SK-N-SH treated with all-trans-retinoic acid at 6 μM for 48 hours (cell line): ENCODE measurements around the gene XAB2.

Experiments
- ATAC-seq: fragments of 200-7000 bp; cut with Tn5 transposase; 3 replicates; pipeline ENCODE4 v1.9.1; 2020; ENCODE audit warnings: mild to moderate bottlenecking, moderate library complexity
- ARNTL ChIP-seq: fragments of 450-650 bp; formaldehyde crosslinking; IDR thresholded peaks from 2 replicates; pipeline ENCODE4 v1.5.0; 2020; ENCODE audit warnings: low read depth, mild to moderate bottlenecking, moderate library complexity, borderline replicate concordance
- BACH2 ChIP-seq: fragments of 250-450 bp; sonication (Bioruptor Pico); IDR thresholded peaks from 2 replicates; pipeline ENCODE4 v1.9.0; 2021; ENCODE audit warnings: mild to moderate bottlenecking, borderline replicate concordance
- CREB5 ChIP-seq: fragments of 250-450 bp; sonication (Bioruptor Pico); IDR thresholded peaks from 2 replicates; pipeline ENCODE4 v1.5.1; 2020; ENCODE audit warnings: low read depth, mild to moderate bottlenecking, moderate library complexity
- CSDC2 ChIP-seq: fragments of 250-450 bp; sonication (Bioruptor Pico); IDR thresholded peaks from 2 replicates; pipeline ENCODE4 v1.5.0; 2020; ENCODE audit warnings: mild to moderate bottlenecking, moderate library complexity
- GLIS3 ChIP-seq: fragments of 250-450 bp; sonication (Bioruptor Pico); IDR thresholded peaks from 2 replicates; pipeline ENCODE4 v1.5.0; 2020; ENCODE audit warnings: mild to moderate bottlenecking, moderate library complexity
- ISL1 ChIP-seq: fragments of 250-450 bp; sonication (Bioruptor Pico); IDR thresholded peaks from 2 replicates; pipeline ENCODE4 v2.1.2; 2022; ENCODE audit warnings: mild to moderate bottlenecking, moderate library complexity
- OSR1 ChIP-seq: fragments of 250-450 bp; sonication (Bioruptor Pico); IDR thresholded peaks from 2 replicates; pipeline ENCODE4 v1.8.0; 2022; ENCODE audit warnings: moderate library complexity, mild to moderate bottlenecking, inconsistent platforms
- PATZ1 ChIP-seq: fragments of 250-450 bp; sonication (Bioruptor Pico); IDR thresholded peaks from 2 replicates; pipeline ENCODE4 v1.8.0; 2020; ENCODE audit warnings: mild to moderate bottlenecking, moderate library complexity, borderline replicate concordance
- POU6F1 ChIP-seq: fragments of 250-450 bp; sonication (Bioruptor Pico); IDR thresholded peaks from 2 replicates; pipeline ENCODE4 v1.8.0; 2021; ENCODE audit warnings: low read depth, mild to moderate bottlenecking, moderate library complexity, borderline replicate concordance
- PPARA ChIP-seq: fragments of 250-450 bp; sonication (Bioruptor Pico); IDR thresholded peaks from 2 replicates; pipeline ENCODE4 v1.5.0; 2020; ENCODE audit warnings: mild to moderate bottlenecking, borderline replicate concordance
- RARB ChIP-seq: fragments of 250-450 bp; sonication (Bioruptor Pico); IDR thresholded peaks from 2 replicates; pipeline ENCODE4 v1.8.0; 2021; ENCODE audit warnings: mild to moderate bottlenecking, moderate library complexity
- SNAI2 ChIP-seq: fragments of 250-450 bp; sonication (Bioruptor Pico); IDR thresholded peaks from 2 replicates; pipeline ENCODE4 v1.5.0; 2020; ENCODE audit warnings: mild to moderate bottlenecking, moderate library complexity
- TCF4 ChIP-seq: fragments of 250-450 bp; sonication (Bioruptor Pico); IDR thresholded peaks from 2 replicates; pipeline ENCODE4 v1.8.0; 2021; ENCODE audit warnings: mild to moderate bottlenecking, moderate library complexity, borderline replicate concordance
- ZC3H10 ChIP-seq: fragments of 250-450 bp; sonication (Bioruptor Pico); IDR thresholded peaks from 2 replicates; pipeline ENCODE4 v1.5.1; 2021; ENCODE audit warnings: mild to moderate bottlenecking, moderate library complexity
- ZFP3 ChIP-seq: fragments of 250-450 bp; sonication (Bioruptor Pico); IDR thresholded peaks from 2 replicates; pipeline ENCODE4 v1.5.0; 2020; ENCODE audit warnings: mild to moderate bottlenecking, moderate library complexity
- ZFP30 ChIP-seq: fragments of 450-650 bp; formaldehyde crosslinking; IDR thresholded peaks from 2 replicates; pipeline ENCODE4 v1.5.0; 2022; ENCODE audit warnings: mild to moderate bottlenecking, moderate library complexity
- ZNF70 ChIP-seq: fragments of 450-650 bp; formaldehyde crosslinking; IDR thresholded peaks from 2 replicates; pipeline ENCODE4 v1.5.0; 2020; ENCODE audit warnings: mild to moderate bottlenecking, moderate library complexity
- ZNF8 ChIP-seq: fragments of 450-650 bp; formaldehyde crosslinking; IDR thresholded peaks from 2 replicates; pipeline ENCODE4 v1.5.0; 2020; ENCODE audit warnings: mild to moderate bottlenecking, moderate library complexity
- TF ChIP-seq, protein P1 (sequence below): fragments of 250-450 bp; sonication (Bioruptor Pico); IDR thresholded peaks from 2 replicates; pipeline ENCODE4 v1.5.1; 2021; ENCODE audit warnings: mild to moderate bottlenecking, moderate library complexity

Gene XAB2

DNA sequence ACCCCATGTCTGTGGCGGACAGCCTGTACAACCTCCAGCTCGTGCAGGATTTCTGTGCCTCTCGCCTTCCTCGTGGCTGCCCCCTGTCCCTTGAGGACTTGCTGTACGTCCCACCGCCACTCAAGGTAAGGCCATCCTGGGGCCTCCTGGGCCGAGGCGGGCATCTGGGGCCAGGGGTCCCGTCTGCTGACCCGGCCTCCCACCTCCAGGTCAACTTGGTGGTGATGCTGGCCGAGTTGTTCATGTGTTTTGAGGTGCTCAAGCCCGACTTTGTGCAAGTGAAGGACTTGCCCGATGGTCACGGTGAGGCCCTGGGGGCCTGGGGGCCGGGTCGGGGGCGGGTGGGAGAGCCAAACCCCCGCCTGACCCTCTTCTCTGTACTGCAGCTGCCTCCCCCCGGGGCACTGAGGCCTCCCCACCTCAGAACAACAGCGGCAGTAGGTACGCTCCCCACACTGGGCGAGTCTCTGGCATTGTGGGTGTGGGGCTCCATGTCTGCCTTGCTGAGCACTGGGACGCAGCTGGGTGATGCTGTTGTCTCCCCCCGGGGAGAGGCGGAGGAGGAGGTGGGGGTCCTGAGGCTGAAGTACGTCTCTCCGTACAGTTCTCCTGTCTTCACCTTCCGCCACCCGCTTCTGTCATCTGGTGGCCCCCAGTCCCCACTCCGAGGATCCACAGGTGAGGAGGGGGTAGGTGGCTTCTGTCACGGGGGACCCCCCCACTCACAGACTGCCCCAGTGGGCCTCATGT lies 18.7 kb downstream of the XAB2 start:
- TF ChIP-seq ZC3H10 (CRISPR knock-in tag) (no peak), ZFP3 (CRISPR knock-in tag) (no peak), ISL1 (CRISPR knock-in tag) (no peak), RARB (CRISPR knock-in tag) (no peak)
- TF ChIP-seq, all 23 proteins: peak for 0
- no peak for ATAC-seq

GRCh38 chr19:7607874-7608560 lies 21.3 kb downstream of the XAB2 start:
- ATAC-seq, result no peak
- TF ChIP-seq CSDC2 (CRISPR knock-in tag), result no peak
- TF ChIP-seq PPARA (CRISPR knock-in tag), result no peak
- no peak for TF ChIP-seq GLIS3 (CRISPR knock-in tag)
- no peak for TF ChIP-seq CREB5 (CRISPR knock-in tag)
- TF ChIP-seq, all 23 proteins: peak for 0

DNA sequence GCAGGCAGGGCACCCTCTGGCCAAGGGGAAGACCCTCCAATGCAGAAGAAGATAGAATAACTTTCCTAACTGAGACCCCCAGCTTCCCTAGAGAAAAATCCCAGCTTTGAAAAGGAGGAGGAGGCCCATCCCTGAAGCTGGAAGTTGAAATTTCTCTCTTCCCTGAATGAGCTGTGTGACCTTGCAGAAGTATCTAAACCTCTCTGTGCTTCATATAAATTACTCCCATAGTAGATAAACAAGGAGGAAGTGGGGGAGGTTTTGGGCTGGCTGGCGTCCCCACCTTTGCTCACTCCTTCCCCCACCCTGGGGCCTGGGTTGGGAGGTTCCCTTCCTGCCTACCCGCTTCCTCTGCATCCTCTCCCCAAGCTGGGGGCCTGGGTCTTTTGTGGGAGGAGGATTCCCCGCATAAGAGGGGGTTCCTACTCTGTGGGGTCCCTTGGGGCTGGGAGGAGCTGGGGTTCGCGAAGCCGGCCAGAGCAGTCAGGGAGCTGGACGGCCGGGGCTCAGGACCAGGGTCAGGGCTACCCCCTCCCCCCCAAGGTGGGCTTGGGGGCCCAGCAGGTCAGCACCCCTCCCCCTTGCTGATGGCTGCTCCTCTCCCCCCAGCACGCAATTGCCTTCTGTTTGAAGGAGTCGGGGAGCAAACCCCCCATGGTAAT lies 22.0 kb downstream of the XAB2 start:
- TF ChIP-seq CSDC2 (CRISPR knock-in tag), result no peak
- TF ChIP-seq CREB5 (CRISPR knock-in tag), result no peak
- no peak for TF ChIP-seq TCF4 (CRISPR knock-in tag)
- TF ChIP-seq POU6F1 (CRISPR knock-in tag), result no peak
- no peak for TF ChIP-seq ZFP30 (CRISPR knock-in tag)
- no peak for TF ChIP-seq ZNF8
- no peak for TF ChIP-seq ARNTL
- no peak for TF ChIP-seq ZFP3 (CRISPR knock-in tag)
- no peak for TF ChIP-seq RARB (CRISPR knock-in tag)
- ATAC-seq, result no peak

DNA sequence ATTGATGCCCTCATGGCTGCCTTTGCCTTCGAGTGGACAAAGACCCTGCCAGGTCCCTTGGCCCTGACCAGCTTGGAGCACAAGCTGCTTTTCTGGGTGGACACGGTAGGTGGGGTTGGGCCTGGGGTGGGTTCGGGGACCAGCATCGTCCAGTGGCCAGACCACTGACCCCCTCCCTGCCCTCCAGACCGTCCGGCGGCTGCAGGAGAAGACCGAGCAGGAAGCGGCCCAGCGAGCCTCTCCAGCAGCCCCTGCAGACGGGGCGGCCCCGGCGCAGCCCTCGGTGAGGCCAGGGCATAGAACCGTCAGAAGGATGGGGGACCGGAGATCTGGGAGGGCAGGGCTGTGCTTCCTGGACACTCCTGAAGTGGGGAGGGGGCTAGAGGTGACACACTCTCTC lies 23.1 kb downstream of the XAB2 start:
- no peak for ATAC-seq
- TF ChIP-seq GLIS3 (CRISPR knock-in tag) (no peak), OSR1 (CRISPR knock-in tag) (no peak), CREB5 (CRISPR knock-in tag) (no peak), ZFP3 (CRISPR knock-in tag) (no peak)

GRCh38 chr19:7605490-7606222 lies 23.7 kb downstream of the XAB2 start:
- ATAC-seq, result peak; percentile 69
- TF ChIP-seq SNAI2 (CRISPR knock-in tag) (no peak), ISL1 (CRISPR knock-in tag) (no peak), CSDC2 (CRISPR knock-in tag) (no peak), POU6F1 (CRISPR knock-in tag) (no peak), PATZ1 (CRISPR knock-in tag) (no peak), ZNF70 (CRISPR knock-in tag) (no peak), BACH2 (CRISPR knock-in tag) (no peak), ARNTL (no peak), ZFP3 (CRISPR knock-in tag) (no peak), ZFP30 (CRISPR knock-in tag) (no peak)
- TF ChIP-seq, protein P1, sequence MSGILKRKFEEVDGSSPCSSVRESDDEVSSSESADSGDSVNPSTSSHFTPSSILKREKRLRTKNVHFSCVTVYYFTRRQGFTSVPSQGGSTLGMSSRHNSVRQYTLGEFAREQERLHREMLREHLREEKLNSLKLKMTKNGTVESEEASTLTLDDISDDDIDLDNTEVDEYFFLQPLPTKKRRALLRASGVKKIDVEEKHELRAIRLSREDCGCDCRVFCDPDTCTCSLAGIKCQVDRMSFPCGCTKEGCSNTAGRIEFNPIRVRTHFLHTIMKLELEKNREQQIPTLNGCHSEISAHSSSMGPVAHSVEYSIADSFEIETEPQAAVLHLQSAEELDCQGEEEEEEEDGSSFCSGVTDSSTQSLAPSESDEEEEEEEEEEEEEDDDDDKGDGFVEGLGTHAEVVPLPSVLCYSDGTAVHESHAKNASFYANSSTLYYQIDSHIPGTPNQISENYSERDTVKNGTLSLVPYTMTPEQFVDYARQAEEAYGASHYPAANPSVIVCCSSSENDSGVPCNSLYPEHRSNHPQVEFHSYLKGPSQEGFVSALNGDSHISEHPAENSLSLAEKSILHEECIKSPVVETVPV (CRISPR knock-in tag), result no peak
